Activated CD4-positive, alpha-beta T cell treated with anti-CD3 and anti-CD28 coated beads for 48 hours (primary cell): ENCODE data around the gene UROS.

Experiments
- DNase-seq: peaks from one replicate; pipeline ENCODE4 v3.0.0-alpha.2; 2020

Gene UROS

DNA sequence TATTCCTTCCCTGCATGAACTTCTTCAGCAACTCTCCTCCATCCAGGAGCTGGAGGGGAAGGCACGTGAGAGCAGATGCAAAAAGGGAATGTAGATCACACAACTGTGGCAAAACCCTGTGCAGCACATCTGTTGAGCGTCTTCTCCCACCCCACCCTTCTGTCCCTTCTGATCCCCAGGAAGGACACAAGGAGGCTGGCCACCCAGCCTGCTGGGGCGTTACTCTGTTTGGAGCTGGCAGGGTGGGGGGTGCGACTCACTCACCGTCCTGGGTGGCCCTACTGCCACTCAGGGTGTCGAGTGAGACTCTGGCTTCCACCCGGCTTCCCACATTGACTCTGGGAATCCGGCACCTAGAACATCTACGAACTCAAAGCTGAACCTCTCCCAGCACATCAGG is 37.3 kb downstream of the UROS start:
- DNase-seq: no peak

DNA sequence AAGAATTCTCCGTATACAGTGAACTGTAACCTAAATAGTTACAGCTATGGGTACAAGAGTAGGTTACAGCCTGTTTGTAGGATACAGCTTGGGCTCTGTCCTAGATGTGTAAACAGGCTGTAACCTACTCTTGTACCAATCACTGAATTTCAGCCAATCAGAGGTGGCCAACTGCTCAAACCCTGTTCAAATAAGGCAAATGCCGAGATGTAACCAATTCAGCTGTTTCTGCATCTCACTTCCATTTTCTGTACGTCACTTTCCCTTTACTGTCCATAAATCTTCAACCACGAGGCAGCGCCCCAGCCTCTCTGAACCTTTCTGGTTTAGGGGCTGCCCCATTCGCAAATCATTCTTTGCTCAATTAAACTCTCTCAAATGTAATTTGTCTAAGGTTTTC is 39.1 kb downstream of the UROS start:
- no peak for DNase-seq

DNA sequence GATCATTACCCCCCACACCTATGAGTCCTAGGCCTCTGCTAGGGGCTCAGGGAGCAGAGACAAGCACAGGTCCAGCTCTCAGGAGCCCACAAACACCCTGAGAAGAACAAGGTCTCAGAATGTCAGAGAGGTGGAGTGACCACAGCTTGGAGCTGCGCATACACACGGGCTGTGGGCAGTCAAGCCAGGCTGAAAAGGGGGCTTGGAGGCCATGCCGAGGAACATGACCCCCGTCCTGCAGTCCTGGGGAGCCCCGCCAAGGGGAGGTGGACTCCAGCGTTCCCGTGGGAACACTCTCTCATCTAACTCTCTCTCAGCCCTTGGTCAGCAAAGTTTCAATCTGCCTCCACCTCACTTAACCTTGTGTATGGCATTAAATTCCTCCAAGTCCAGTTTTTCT is 39.6 kb downstream of the UROS start:
- no peak for DNase-seq

DNA sequence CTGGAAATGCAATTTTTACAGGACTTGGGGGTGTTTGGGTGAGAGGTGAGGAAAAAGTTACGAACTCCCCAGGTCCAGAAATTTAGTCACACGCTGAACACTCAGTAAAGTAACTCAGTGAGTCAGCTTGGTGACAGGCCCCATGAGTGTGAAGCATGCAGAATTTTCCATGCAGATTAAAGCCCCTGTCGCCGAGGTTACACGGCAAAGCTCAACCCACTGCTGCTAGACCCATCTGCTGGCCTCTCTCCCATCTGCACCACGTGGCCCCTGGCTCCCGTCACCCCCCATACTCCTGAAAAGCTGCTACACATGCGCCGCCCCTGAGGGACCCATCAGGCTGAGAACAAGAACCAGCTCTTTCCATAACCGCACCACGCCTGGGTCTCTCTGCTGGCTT is 40.4 kb downstream of the UROS start:
- DNase-seq: no peak

DNA sequence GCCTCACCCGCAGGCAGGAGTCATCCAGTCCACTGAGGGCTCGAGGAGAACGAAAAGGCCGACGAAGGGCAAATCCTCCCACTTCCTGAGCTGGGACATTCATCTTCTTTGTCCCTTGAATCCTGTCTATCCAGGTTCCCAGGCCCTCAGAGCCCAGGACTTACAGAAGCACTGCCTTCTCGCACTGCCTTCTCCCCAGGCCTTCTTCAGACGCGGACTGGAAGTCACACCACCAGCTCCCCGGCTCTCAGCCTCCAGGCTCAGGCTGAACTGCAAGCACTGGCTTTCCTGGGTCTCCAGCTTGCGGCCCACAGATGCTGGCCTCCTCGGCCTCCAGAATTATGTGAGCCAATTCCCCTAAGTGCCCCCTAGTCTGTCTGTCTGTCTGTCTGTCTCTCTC is 41.0 kb downstream of the UROS start:
- DNase-seq: no peak

DNA sequence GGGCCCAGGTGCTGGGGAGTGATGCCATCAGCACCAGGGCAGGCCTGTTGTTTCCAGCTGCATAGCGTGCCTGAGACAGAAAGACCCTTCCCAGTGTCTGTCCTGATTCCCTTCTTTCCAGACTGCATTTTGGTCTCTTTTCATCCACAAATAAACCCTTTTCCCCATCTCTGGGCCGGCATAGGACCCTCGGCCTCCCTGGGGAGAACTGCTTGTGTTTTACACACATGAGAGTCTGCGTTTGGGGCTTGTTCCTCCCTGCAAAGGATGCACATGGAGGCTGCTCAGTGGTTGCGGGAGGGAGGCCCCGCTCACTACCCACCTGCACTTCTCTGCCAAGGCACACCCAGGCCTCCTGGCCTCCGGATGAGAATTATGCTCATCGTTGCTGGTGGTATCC is 41.7 kb downstream of the UROS start:
- no peak for DNase-seq

DNA sequence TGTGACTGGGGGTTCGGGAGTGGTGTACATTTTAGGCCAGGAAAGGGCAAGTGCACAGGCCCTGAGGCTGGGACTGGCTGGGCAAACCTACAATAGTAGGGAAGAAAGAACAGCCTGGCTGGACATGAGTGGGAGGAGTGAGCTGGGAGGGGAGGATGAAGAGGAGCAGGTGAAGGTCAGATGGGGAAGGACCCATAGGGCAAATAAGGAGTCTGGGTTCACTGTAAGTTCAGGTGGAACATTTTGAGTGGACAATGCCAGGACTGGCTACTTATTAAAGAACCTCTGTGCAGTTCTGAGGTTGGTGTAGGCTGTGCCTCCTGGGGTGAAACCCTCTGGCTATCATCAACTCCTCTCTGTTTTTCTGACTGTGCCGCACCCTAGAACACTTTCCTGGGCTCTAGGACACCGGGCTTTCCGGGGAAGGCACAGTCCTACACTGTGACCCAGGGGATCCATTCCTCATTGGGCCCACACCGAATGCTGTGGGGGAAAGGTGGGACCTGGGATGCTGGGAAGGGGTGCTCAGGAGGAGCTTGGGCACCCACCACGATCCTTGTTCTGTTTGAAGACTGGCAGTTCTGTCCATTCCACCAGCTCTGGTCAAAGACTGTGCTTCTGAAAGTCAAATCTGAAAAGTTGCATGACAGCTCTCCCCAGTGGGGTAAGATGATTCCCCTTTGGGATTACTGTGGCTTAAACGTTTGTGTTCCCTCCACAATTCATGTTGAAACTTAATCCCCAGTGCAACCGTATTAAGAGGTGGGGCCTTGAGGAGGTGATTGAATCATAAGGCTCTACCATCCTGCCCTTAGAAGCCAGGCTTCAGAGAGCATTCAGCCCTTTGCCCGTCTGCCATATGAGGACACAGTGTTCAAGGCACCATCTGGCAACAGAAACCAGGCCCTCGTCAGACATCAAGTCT is 43.4 kb downstream of the UROS start:
- DNase-seq: no peak

DNA sequence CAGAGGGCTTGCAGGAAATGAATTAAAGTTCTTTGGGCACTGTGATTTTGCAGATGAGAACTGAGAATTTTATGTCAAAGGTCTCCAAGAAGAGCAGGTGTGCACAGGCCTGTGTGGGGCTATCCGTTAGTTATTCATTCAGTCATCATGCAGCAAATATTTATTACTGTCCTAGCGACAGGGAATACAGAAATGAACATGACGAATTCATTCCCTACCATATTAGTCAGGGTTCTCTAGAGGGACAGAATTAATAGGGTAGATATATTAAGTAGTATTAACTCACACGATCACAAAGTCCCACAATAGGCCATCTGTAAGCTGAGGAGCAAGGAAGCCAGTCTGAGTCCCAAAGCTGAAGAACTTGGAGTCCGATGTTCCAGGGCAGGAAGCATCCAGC is 44.5 kb downstream of the UROS start:
- no peak for DNase-seq

DNA sequence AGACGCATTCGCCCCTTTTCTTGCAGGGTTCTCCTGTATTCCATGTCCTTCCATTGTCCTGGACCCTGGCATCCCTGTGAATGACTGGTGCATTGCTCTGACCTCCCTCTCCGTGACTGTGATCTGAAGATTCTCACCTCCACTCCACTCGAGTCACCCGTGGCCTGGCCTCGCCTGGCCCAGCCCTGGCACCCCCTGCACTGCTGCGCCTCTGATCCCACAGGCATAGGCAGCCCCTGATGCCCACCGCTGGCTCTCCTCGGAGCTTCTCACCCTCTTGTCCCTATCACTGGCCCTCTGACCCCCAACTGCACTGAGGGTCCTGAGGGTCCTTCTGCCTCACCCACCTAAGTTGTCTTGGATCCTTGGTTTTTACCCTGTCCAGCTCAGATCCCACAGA is 45.3 kb downstream of the UROS start:
- no peak for DNase-seq

DNA sequence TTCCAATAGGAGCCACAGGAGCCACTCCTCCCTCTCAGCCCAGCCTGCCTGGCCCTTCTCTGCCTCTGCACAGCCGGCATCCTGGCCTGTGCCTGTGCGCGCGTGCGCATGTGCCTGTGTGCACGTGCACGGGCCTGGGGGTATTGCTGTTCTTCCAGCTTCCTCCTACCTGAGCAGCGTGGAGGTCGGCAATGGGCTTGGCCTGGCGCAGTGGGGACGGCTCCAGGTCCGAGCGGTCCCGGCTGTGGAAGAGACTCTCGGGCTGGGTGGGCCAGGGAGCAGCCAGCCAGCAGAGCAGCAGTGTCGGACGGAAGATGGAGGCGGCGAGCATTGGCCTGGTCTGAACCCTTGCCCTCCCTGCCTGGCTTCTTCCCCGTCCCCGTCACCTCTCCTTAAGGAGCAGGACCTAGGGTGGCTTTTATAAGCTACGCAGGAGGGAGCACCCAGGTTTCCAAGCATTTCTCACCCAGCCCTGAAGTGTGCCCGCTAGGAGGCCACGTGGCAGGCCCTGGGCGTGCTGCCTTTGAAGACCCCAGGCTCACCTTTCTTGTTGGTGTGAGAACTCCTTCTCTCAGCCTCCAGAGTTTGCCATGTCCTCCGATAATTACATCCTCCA is 47.5 kb downstream of the UROS start, which contains the start of gene MMP21:
Gene MMP21 (minus strand): TSS at position 331 of the 616 bp plus-strand sequence. CDS start 0 bp downstream, at position 331.
- no peak for DNase-seq

DNA sequence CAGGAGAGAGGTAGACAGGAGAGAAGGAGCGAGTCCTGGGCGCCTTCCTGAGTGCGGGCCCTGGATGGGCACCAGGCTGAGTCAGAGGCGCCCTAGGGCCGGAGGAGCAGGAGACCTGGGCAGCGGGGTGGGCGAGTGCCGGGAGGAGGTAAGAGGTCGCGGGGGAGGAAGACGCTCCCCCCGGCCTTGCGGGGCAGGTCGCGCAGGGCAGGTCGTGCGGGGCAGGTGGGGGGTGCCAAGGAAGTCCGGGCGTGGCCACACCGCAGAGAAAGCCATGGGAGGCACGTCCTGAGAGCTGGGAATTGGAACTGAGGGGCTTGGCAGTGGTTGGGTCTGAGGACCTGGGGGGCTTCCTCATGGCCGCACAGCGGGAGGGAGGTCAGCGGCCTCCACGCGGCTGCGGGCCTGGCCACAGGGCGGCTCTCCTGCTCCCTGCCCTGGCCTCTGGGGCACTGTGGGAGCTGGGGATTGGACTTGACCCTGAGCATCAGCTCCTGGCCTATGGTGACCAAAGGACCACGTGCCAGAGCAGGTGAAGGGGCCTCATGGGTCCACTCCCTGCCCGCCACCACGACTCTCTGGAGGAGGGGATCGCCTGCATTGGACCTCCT is 48.4 kb downstream of the UROS start:
- DNase-seq: no peak

DNA sequence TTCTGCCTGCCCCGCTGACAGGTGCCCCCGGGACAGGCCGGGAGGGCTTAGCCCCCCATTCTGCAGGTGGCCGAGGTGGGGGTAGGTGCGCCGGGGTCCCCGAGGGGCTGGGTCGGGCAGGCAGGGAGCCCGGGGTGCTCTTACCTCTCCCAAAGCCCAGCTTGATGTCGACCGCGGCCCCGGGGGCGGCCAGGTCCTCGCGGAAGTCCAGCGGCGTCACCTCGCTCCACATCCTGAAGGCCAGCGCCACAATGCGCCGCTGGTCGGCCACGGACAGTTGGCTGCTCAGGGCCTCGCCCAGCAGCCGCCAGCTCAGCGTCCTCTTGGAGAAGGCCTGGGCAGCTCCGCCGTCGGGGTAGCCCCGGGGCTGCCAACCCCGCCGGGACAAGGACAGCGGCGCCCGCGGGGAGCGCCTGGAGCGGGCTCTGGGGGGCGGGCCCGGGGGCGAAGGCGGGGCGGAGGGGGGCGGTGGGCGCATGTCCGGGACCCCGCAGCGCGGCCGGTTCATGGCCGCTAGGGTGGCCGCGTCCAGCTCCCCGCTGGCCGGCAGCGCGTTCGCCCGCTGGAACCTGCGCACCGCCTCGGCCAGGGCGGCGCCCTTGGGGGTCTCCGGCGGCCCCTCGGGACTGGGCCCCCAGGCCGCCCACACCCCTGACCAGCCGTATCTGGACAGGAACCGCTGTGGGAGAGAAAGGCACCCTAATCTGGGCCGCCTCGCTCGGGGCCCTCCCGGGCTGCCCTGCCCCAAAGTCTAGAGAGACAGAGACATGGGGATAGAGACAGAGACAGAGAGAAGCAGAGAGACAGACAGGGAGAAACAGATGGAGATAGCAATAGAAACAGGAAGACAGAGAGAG is 49.1 kb downstream of the UROS start:
- no peak for DNase-seq

DNA sequence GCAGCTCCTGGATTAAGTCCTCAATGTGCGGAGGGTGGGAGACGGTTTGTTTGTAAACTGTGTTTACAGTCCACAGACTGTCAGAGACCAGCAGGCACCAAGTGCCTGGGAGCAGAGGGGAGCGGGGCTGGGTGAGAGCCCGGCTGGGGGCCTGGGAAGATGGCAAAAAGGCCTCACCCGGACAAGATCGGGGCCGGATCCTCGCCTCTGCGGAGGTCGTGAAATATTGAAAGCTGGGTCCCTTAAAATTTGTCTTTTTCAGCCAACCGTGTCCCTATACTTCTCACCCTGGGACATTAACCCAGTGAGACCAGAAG is 50.2 kb downstream of the UROS start:
- no peak for DNase-seq

DNA sequence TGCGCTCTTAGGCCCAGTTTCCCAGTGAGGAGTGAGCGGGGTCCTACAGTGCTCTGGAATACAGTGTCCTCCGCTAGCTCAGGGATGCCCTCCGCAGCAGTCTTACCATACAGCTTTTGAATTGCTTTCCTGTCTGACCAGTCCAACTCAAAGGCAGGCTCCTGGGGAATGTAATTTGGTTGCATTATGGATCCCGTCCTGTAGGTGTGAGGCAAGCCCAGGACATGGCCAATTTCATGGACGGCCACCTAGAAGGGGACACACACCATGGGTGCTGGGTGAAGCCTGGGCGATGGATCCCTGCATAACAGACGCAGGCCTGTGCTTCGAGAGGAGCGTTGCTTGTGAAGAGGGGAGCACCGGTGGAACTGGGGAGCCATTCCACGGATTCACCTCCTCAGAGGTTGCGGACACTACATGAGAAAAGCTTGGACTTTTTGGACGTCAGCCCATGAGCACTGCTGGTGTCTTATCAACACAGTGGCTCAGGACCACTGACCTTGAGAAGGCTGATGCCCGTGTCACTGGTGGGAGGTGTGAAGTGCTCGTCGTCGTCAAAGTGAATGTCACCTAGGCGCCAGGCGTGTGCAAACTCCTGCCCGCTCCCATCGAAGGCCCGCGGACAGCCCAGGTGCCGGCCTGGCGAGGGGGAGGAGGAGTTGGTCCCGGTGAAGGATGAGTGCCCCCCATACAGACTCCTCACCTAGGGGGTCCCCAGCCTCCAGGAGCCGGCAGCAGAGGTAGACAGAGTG is 50.8 kb downstream of the UROS start:
- no peak for DNase-seq

DNA sequence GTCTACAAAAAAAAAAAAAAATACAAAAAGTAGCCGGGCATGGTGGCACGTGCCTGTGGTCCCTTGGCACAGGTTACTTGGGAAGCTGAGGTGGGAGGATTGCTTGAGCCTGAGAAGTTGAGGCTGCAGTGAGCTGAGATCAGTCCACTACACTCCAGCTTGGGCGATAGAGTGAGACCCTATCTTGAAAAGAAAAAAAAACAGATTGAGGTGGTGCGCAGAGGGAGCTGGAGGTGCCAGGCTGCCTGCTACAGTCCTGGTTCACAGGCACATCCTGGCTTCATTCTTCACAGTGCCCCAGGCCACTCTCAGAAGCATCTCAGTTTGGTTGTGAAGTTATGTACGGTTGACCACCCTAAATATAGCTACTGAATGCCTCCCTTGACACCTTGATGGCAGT is 52.2 kb downstream of the UROS start:
- DNase-seq: no peak

DNA sequence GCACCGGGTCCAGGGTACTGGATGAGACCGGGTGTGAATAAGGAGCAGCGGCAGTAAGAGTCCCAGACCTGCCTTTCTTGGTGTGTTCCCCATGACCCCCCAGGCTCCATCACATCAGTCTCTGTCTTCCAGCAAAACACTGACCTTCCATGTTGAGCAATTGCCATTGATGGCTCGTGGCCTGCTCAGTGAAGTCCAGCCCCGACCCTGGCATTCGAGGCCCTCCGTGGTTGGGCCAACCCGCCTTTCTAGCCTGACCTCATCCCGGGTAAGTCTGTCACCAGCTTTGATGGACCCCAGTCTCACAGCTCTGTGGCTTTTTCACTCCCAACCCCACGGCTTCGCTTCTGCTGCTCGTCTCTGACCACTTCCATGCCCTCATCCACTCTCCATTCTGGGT is 53.9 kb downstream of the UROS start:
- DNase-seq: no peak

DNA sequence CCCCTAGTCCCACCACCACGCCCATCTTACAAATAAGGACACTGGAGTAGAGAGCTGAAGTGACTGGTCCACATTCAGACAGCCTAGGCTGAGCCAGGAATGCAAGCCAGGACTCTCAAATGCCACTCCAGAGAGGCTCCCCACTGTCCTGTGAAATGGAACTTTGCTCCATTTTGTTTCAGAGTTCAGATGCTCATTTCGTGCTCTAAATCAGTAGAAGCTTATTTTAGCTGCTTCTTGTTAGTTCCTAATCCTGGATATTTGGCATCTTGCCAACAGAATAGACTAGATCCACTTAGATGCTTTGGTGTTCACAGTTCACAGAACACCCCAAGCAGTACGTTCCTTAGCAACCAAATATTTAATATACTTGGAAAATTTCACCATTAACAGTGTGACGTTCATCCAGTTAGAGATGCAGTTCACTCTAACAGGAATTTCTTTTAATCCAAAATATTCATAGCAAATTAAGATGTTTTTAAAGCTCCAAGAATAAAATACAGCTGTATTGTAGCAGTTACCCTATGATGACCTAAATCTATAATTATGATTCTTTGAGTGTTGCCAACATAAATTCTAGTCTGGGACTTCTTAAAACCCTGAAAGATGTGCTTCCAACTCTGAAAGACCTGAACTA is 54.7 kb downstream of the UROS start:
- DNase-seq: no peak

DNA sequence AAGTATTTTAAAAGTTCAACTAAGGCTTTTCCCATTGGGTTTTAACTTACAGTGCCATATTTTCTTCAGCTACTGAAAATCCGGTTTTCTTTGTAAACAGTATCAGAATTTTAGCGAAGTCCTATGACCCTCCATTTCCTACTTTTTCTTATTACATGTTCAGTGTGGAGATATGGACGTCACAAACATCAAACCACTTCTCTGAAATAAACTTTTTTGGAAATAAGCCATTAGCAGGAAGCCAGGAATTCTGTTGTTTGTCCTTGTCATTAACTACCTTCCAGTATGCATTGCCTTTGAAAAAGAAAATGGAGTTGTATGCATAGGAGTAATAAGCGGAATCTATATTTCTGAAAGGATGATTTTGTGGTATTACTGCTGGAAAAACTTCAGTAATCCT is 56.5 kb downstream of the UROS start:
- no peak for DNase-seq

DNA sequence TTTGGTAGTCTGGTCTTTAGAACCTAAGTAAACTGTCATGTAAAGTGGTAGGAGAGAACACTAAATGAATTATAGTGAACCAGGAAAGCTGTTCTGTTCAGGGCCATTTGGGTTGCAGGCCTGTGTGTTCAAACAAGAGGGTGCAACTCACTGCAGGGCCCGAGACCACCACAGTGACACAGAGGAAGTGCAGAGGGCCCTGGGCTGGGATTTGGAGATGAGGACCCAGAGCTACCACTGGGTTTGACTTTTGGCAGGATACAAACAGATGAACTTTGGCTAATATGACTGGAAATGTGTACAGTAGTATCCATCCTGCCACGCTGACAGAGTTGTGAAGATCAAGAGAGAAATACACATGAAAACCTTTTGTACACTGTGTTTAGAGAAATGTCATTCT is 57.2 kb downstream of the UROS start:
- DNase-seq: no peak

DNA sequence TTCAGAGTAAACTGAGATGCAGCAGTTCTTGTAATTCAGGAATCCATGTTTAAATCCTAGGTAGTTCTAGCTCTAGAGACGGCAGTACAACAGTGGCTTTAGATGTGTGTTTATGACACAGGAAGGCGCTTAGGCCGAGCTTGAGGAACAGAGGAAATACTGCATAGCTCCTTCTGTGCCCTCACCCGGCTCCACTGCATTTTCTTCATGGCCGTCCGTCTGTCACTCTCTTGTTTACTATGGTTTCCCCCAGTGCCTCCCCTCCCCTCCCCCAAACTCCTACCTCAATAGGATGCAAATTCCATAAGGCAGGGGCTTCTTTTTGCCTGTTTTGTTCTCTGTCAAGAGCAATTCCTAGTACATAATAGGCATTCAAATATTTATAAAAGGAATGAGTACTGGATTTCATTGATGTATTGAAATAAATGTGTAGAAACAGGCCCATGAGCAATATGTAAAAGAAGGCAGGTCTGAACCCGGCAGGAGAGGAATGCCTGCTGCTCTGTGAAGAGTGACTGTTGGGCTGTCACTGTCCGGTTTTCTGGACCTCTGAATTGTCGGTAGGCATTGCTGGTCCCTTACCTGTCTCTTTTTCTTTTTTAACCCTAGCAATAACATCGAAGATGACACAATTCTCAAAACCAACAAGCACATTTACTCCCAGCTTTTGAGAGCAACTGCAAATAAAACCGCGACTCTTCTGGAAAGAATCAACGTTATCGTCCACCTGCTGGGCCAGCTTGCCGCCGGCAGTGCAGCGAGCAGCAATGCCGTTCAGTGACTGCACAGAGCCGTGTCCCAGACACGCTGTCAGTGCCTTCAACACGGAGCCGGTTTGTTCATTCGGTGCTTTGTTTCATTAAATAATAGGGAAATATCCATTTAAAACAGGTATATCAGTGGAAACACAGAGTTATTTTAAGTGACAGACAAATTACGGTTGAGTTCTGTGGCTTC is 60.1 kb downstream of the UROS start:
- DNase-seq: no peak

DNA sequence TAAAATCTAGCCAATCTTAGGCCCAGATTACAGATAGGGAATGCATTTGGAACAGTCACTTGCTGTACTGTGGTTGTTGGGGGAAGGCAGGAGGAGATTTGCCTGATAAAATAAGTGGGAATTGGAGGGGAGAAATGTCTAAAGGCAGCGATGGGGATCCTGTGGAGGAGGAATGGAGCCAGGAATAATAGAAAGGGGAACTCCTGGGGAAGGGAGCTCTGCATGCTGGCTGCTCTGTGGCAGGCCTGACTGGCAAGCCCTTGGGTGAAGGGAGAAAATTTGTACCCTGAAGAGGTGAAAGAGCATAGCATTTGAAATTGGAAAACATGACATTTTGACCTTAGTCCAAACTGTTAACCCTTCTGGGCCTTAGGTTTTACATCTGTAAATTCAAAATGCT is 61.1 kb downstream of the UROS start:
- no peak for DNase-seq
